Prostate gland (tissue), 2 donors: Measurements from ENCODE around the gene IP6K1. TPM values are rescaled to one million over a fixed set of nuclear protein-coding genes. Genes with fewer than 3 reads are reported as not detected.

ENCODE experiments used
- DNase-seq: peaks from one replicate; pipeline ENCODE4 v3.0.0-alpha.2; 2019; ENCODE audit warnings: low spot score
- H3K27ac ChIP-seq, 2 donors: fragments of 200-600 bp; sonication (generic); 2 replicates each; pipeline ENCODE4 v1.5.1; 2017 to 2019
- H3K27me3 ChIP-seq: fragments of 200-600 bp; sonication (generic); replicated peaks from 2 replicates; pipeline ENCODE4 v1.5.1; 2019; ENCODE audit not compliant: insufficient read depth
- H3K36me3 ChIP-seq, 2 donors: fragments of 200-600 bp; sonication (generic); 1 replicate in 1 of 2; 2 replicates in 1 of 2; pipeline versions ENCODE4 v1.5.1 to v1.8.1; 2017 to 2019
- H3K4me1 ChIP-seq: fragments of 200-600 bp; sonication (generic); replicated peaks from 2 replicates; pipeline ENCODE4 v1.5.1; 2019
- H3K4me3 ChIP-seq, 2 donors: fragments of 200-600 bp; sonication (generic); 2 replicates each; pipeline ENCODE4 v1.5.1; 2017 to 2019
- H3K9me3 ChIP-seq: fragments of 200-600 bp; sonication (generic); 2 replicates; pipeline ENCODE4 v1.5.1; 2017
- CTCF ChIP-seq, 4 experiments: fragments of 200-600 bp in 2 of 4; fragments of 450-650 bp in 2 of 4; sonication (generic) in 2 of 4; IDR thresholded peaks; 1 replicate in 3 of 4; 2 replicates in 1 of 4; pipeline ENCODE4 v1.5.1; 2016 to 2019; ENCODE audit warnings: antibody characterized with exemption in 4 of 4, mild to moderate bottlenecking in 2 of 4, moderate library complexity in 2 of 4
- POLR2A ChIP-seq: fragments of 450-650 bp; IDR thresholded peaks from one replicate; pipeline ENCODE4 v1.6.1; 2016; ENCODE audit warnings: antibody characterized with exemption, mild to moderate bottlenecking
- POLR2AphosphoS5 ChIP-seq: sonication (generic); formaldehyde crosslinking; IDR thresholded peaks from one replicate; pipeline ENCODE4 v1.6.1; 2017; ENCODE audit warnings: antibody characterized with exemption
- WGBS: methylation state at CpG from one replicate; pipeline ENCODE4 v1.1.5; 2018; 5-methylcytosine and 5-hydroxymethylcytosine counted together
- intact Hi-C: fragments of 100-400 bp; cut with DNase I; formaldehyde crosslinking; loops from one replicate; pipeline ENCODE4 v1.14.2; 2022
- microRNA-seq: library from miRNA; unstranded; fragments of <30 nt; microRNA quantifications from one replicate; pipeline ENCODE4, GENCODE V29; 2016
- small RNA-seq, 2 donors: library from RNA; depleted of rRNA; stranded (forward); fragments of <200 nt; gene quantifications; one replicate each; pipeline ENCODE3, GENCODE V24; 2016
- total RNA-seq, 2 donors: library from RNA; depleted of rRNA; stranded (reverse); fragments of >200 nt; gene quantifications; one replicate each; pipeline ENCODE4 v1.1.0, GENCODE V29; 2016

IP6K1 gene
- total RNA-seq, 2 donors from 2014 or later: 46.5 to 119 TPM

GRCh38 chr3:49674497-49674983, 111.8 kb downstream of the IP6K1 start:
- Histone ChIP-seq H3K27ac (peak overlapping the region; percentile 90 to 91), H3K27me3 (no peaks in the 10 kb centered on the region), H3K4me3 (peak overlapping the region; percentile 67 to 77), H3K9me3 (no peaks in the 10 kb centered on the region), H3K4me1 (peaks cover 6% of the 10 kb centered on the region), H3K36me3 (peaks cover 2 to 6% of the 10 kb centered on the region in 2 donors)
- peak; percentile 29 for DNase-seq
- WGBS: 5% methylated on average over 28 of the region's 34 CpGs
- TF ChIP-seq POLR2AphosphoS5 (no peak), CTCF (IDR thresholded peaks at IDR 0.05) (peak in 2 of 4 experiments; percentile 21 to 28), POLR2A (no peak)
- intact Hi-C loops: no loop called here

Small RNA genes within 50 kb of the gene (microRNA-seq; reads per million reads assigned to microRNA genes)
- gene MIR5193: 0.67 reads per million

Small RNA genes within 50 kb of the gene (small RNA-seq; reads per million reads assigned to genes)
- gene AMIGO3 (0 reads per million in 2 donors), gene COX6CP14 (0 reads per million in 2 donors)

Other genes starting within 250 kb of the IP6K1 start
- 10 to 100 TPM in 1 of 2 donors, under 1 TPM in 1; 0.82 to 11.6 TPM for gene BSN, start 232.1 kb downstream of the IP6K1 start, total RNA-seq
- gene APEH, start 112.2 kb downstream of the IP6K1 start, total RNA-seq: 100 to 1,000 TPM in 1 of 2 donors, 10 to 100 TPM in 1; 84.4 to 116 TPM
- 10 to 100 TPM; 10.2 to 32.2 TPM for gene MST1, start 97.1 kb downstream of the IP6K1 start, total RNA-seq
- 10 to 100 TPM; 24.9 to 58.3 TPM for gene RNF123, start 97.0 kb downstream of the IP6K1 start, total RNA-seq
- 10 to 100 TPM in 1 of 2 donors, 1 to 10 TPM in 1; 1.4 to 12.4 TPM for gene AMIGO3, start 66.9 kb downstream of the IP6K1 start, total RNA-seq
- gene GMPPB, start 62.6 kb downstream of the IP6K1 start, total RNA-seq: 10 to 100 TPM; 28.8 to 60.1 TPM
- gene CDHR4, start 13.3 kb upstream of the IP6K1 start, total RNA-seq: not detected
- 1 to 10 TPM; 4.0 to 8.1 TPM for gene INKA1, start 16.7 kb upstream of the IP6K1 start, total RNA-seq
- 10 to 100 TPM; 50.5 to 96.9 TPM for gene UBA7, start 27.4 kb upstream of the IP6K1 start, total RNA-seq
- gene TRAIP, start 70.0 kb upstream of the IP6K1 start, total RNA-seq: 1 to 10 TPM; 2.8 to 7.7 TPM
- gene CAMKV, start 83.4 kb upstream of the IP6K1 start, total RNA-seq: under 1 TPM in 1 of 2 donors, not detected in 1; 0.97 TPM
- 1 to 10 TPM; 1.5 to 5.5 TPM for gene MST1R, start 117.3 kb upstream of the IP6K1 start, total RNA-seq
- 10 to 100 TPM in 1 of 2 donors, 1 to 10 TPM in 1; 7.8 to 12.0 TPM for gene MON1A, start 143.3 kb upstream of the IP6K1 start, total RNA-seq
- gene RBM6, start 153.6 kb upstream of the IP6K1 start, total RNA-seq: 100 to 1,000 TPM in 1 of 2 donors, 10 to 100 TPM in 1; 53.1 to 176 TPM